ENCODE data around the gene ARHGAP26. TPM values are rescaled to one million over a fixed set of nuclear protein-coding genes. Genes with fewer than 3 reads are reported as not detected.

ARHGAP26 gene
- total and polyA plus RNA-seq, 2 donors (not counting 3 experiments of a cell fraction or from before 2014, with no cell fraction given): 3.1 to 16.2 TPM

- no peak overlapping the region for H3K27ac ChIP-seq (ENCODE audit: insufficient read depth, low read depth, low read length)
Observed at GRCh38 chr5:143105216-143105905, 335.2 kb downstream of the ARHGAP26 start.

More at GRCh38 chr5:143105216-143105905, 335.2 kb downstream of the ARHGAP26 start:
- Histone ChIP-seq H3K9me1 (replicated peaks; ENCODE audit: control insufficient read depth, extremely low read depth, insufficient read depth, low read length) (no peaks in the 10 kb centered on the region), H4K20me1 (replicated peaks; ENCODE audit: control insufficient read depth, extremely low read depth, insufficient read depth, low read length) (no peaks in the 10 kb centered on the region), H2AFZ (ENCODE audit: low read depth, low read length) (no peak overlapping the region), H3K27me3 (ENCODE audit: control insufficient read depth in 2 of 2, insufficient read depth in 2 of 2, low read length in 2 of 2) (no peaks in the 10 kb centered on the region), H3K9me3 (replicated peaks; ENCODE audit: control insufficient read depth, insufficient read depth, low read length) (no peaks in the 10 kb centered on the region), H3K4me3 (replicated peaks in 1 of 3; ENCODE audit: insufficient read depth in 1 of 3, low read depth in 1 of 3, low read length in 3 of 3) (no peak overlapping the region), H3K79me2 (ENCODE audit: control insufficient read depth, insufficient read depth, low read length) (no peaks in the 10 kb centered on the region), H3K4me1 (ENCODE audit: control insufficient read depth, extremely low read depth, insufficient read depth, low read length) (no peaks in the 10 kb centered on the region), H3K9ac (replicated peaks; ENCODE audit: extremely low read depth, insufficient read depth, low read length) (no peak overlapping the region), H3K36me3 (ENCODE audit: control insufficient read depth in 2 of 2, extremely low read depth in 1 of 2, insufficient read depth in 2 of 2, low read length in 2 of 2) (no peaks in the 10 kb centered on the region), H3K4me2 (ENCODE audit: insufficient read depth, low read length) (no peak overlapping the region)
- no TSS peak for BruUV-seq (replicated peaks)
- no peak for TF ChIP-seq GATA2 (IDR thresholded peaks at IDR 0.05; ENCODE audit: insufficient read depth, insufficient read length, low read depth, low read length)
- TF ChIP-seq JUN (IDR thresholded peaks at IDR 0.05; ENCODE audit: borderline replicate concordance, insufficient read depth, insufficient read length, low read depth): no peak
- TF ChIP-seq MYC (IDR thresholded peaks at IDR 0.05; ENCODE audit: low read depth, low read length): no peak
- TF ChIP-seq CTCF (IDR thresholded peaks at IDR 0.05; ENCODE audit: extremely low read depth in 1 of 2, insufficient read depth in 1 of 2, low read depth in 1 of 2, low read length in 2 of 2): no peak
- no peak for TF ChIP-seq MAX (IDR thresholded peaks at IDR 0.05; ENCODE audit: insufficient read depth, insufficient read length)
- no peak for TF ChIP-seq POLR2A (IDR thresholded peaks at IDR 0.05; ENCODE audit: low read depth, low read length)
- TF ChIP-seq FOS (IDR thresholded peaks at IDR 0.05; ENCODE audit: borderline replicate concordance, insufficient read depth, low read length): no peak
- TF ChIP-seq EZH2 (IDR thresholded peaks at IDR 0.05; ENCODE audit: borderline replicate concordance, low read depth, low read length, severe bottlenecking): no peak
- no peak for TF ChIP-seq POLR2AphosphoS5 (IDR thresholded peaks at IDR 0.05; ENCODE audit: insufficient read depth, low read depth, low read length)
- CTCF ChIA-PET: interaction anchor here (0.7 to 2.1 kb wide), 10 partner anchors 21 to 1036 kb away, joined by 3 to 19 read pairs (median 4); partner anchors contain the start of gene NR3C1
- DNase-seq (ENCODE audit: low read depth, low spot score): no peak
- intact Hi-C loops (cut with micrococcal nuclease) (no loop called here), dilution Hi-C loops (cut with MboI; ENCODE audit: extremely low pct_ligation_motif_present, low sequenced_read_pairs) (no loop called here)
- POLR2A ChIA-PET: no interaction called here
- no peak for FAIRE-seq
